Endothelial cell of umbilical vein (primary cell): ENCODE data around the gene PLA2G4C.

Experiments used
- CTCF ChIP-seq, 2 donors: IDR thresholded peaks; 1 replicate in 1 of 2; 2 replicates in 1 of 2; pipeline ENCODE4 v1.5.1; 2011; ENCODE audit warnings: low read length in 2 of 2, mild to moderate bottlenecking in 2 of 2, moderate library complexity in 2 of 2, control low read depth in 1 of 2, inconsistent platforms in 1 of 2, low read depth in 1 of 2; ENCODE audit not compliant: insufficient read depth in 1 of 2; ENCODE audit errors: extremely low read depth in 1 of 2
- EZH2 ChIP-seq: IDR thresholded peaks from 2 replicates; pipeline ENCODE4 v1.6.1; 2012; ENCODE audit warnings: borderline replicate concordance, low read depth, mild to moderate bottlenecking, moderate library complexity, low read length, inconsistent platforms; ENCODE audit not compliant: severe bottlenecking
- MAX ChIP-seq: IDR thresholded peaks from 2 replicates; pipeline ENCODE4 v1.6.1; 2011; ENCODE audit not compliant: insufficient read depth, insufficient read length
- MYC ChIP-seq: IDR thresholded peaks from one replicate; pipeline ENCODE4 v1.6.1; 2011; ENCODE audit warnings: mild to moderate bottlenecking, low read depth, low read length
- POLR2A ChIP-seq: IDR thresholded peaks from 2 replicates; pipeline ENCODE4 v1.6.1; 2012; ENCODE audit warnings: low read depth, mild to moderate bottlenecking, control low read depth, low read length
- POLR2AphosphoS5 ChIP-seq: IDR thresholded peaks from 2 replicates; pipeline ENCODE4 v1.6.1; 2012; ENCODE audit warnings: low read depth, mild to moderate bottlenecking, control low read depth, low read length, moderate library complexity; ENCODE audit not compliant: insufficient read depth

GRCh38 chr19:48043675-48044258 lies 66.8 kb downstream of the PLA2G4C start, which contains the start of gene CABP5:
- no peak for TF ChIP-seq POLR2A
- TF ChIP-seq EZH2, result no peak
- TF ChIP-seq CTCF (IDR thresholded peaks at IDR 0.05; ENCODE audit: extremely low read depth in 1 of 2, insufficient read depth in 1 of 2, low read depth in 1 of 2, low read length in 2 of 2), result no peak
- no peak for TF ChIP-seq MAX
- TF ChIP-seq POLR2AphosphoS5, result no peak
- no peak for TF ChIP-seq MYC
